Stimulated activated CD8-positive, alpha-beta memory T cell treated with anti-CD3 and anti-CD28 coated beads, Interleukin-12 subunit alpha, Interleukin-12 subunit beta, amount 100 ng/mL, for 1 hour (primary cell): ENCODE results near the gene VARS1.
"Not testable (repeated sequence)": the region's sequence is repeated elsewhere in the genome, so short reads cannot be mapped to it uniquely, and the experiment has no call there.

Source experiments
- DNase-seq: peaks from one replicate; pipeline ENCODE4 v3.0.0-alpha.2; 2020; ENCODE audit warnings: low read depth

The VARS1 gene

DNA sequence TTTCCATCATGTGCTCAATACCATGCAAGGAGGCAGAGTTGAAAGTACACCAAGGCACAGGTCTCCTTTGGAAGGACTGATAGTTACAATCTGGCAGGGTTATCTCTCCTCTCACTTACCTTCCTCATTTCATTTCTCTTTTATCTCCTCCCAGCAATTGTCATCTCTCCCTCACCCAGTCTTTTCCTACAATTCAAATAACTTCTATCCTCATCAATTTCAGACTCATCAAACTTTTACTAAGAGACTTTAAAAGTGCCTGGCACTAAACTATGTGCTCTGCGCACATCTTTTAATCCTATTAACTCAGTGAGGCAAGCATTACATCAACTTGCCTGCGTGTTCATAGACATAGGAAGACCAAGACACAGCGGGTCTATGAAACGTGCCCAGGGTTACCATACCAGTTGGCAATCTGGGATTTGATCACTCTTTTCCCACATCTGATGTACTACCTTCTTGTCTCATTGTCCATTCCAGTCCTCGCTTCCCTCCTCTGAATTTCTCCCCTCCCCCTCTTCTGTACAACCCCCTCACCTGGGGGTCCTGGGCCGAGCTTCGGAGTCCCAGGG lies 1.2 kb downstream of the VARS1 start:
- DNase-seq = no peak

DNA sequence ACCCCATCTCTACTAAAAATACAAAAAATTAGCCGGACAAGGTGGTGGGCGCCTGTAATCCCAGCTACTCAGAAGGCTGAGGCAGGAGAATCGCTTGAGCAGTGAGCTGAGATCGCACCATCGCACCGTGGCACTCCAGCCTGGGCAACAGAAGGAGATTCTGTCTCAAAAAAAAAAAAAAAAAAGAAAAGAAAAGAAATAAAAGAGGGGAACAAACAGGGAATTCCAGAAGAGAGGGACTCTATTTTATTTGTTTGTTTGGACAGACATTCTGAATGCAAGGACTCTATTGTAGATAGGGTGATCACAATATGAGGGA lies 1.7 kb downstream of the VARS1 start:
- DNase-seq = not testable (repeated sequence)

DNA sequence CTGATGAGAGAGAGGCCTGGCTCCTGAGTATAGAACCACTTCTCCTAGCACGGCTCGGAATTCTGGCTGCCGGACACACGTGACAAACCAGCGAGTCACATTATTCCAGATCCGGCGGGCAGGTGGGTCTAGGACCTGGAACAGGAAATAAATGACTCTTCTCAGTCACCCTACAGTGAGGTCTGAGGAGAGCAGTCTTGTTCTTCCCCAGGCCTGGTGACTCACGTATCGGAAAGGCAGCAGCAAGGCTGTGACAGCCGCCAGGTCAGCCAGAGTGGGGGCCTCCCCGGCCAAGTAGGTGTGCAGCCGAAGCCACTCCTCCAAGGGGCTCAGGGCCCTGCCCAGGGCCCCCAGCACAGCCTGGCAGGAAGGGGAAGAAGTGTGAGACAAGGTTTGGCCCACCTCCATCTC lies 2.8 kb downstream of the VARS1 start:
- DNase-seq = no peak

DNA sequence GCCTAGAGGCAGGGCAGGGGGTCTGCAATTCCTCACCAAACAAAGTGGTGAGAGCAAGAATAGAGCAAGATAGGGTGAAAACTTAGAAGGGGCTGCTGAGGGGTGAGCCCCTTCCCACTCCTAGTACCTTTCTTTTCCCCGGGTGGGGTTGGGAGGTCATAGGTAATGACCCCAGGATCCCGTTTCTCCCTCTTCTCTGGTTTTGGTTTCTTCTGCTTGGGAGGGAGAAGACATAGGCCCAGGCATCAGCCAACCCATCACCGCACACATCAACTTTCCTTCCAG lies 3.5 kb downstream of the VARS1 start:
- no peak for DNase-seq

DNA sequence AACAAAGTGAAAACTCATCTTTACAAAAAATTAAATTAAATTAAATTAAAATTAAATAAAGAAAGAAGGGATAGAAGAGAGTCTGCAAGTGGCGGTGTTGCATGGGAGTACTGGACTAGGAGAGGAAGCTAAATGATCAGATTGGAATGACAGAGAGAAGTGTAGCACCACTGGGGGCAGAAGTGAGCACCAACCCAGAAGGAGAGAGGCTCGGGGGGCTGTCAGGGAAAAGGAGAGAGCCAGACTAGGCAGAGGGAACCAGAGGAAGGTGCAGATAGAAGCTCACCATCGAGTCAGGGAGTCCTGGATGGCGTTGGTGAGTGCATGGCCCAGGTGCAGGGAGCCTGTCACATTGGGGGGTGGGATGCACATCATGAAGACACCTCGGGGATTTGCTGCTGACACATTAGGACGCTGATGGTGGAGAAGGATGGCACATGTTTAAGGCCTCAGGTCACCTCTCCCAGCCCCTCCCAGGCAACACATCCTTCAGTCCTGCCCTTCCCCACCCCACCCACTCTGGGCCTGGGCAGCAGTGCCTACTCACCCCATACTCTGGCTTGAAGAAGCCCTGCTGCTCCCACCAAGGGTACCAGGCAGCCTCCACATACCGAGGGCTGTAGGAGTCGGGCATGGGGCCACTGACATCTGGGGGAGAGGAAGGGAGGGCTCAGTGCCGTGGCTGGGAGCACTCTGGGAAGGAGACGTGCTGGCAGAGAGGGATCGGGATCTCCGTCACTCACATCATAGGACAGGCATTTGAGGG lies 4.0 kb downstream of the VARS1 start:
- DNase-seq = no peak

DNA sequence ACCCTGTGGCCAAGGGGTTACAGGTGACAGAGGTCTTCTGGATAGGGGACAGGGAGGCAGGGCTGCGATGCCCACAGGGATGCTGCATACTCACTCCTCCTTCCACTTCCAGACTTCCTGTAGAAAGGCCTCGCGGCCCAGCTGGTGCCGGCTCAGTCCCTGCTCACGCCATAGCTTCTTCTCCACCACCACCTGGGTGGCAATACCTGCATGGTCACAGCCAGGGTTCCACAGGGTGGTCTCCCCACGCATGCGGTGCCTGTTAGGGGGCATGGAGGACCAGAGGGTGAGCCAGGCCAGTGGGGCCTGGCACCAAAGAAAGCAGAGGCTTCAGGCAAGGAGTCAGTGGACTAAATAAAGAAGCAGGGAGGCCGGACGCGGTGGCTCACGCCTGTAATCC lies 10.1 kb downstream of the VARS1 start:
- no peak for DNase-seq

DNA sequence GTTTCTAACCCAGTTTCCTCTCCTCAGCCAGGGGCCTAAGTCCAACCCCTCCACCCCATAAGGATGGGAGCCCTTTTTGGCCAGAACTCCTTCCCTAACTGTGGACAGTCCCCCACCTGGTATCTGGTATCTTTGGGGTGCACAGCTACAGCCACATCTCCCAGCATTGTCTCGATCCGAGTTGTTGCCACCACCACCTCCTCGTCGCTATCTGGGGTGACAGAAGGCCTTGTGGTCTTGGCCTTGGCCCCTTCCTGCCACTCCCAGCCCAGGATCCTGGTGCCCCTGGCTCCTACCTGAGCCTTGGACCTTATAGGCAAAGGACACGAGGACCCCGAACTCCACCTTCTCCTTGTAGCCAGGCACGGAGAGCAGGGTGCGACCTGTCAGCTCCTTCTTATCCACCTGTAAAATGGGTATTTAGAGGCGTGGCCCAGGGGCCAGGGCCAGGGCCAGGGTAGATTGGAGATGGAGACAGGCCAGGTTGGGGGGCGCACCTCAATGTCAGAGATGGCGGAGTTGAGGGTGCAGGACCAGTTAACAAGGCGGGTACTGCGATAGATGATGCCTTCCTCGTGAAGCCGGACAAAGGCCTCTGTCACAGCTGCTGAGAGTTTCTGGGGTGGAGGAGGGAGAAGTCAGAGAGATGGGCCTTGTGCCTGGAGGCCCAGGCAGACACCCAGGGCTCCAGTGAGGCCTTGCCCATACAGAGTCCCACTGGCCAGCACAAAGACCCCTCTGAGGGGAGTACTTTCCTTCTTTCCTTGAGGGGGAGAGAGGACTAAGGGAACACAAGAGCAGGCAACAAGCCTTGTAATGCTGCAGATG lies 11.2 kb downstream of the VARS1 start:
- no peak for DNase-seq

DNA sequence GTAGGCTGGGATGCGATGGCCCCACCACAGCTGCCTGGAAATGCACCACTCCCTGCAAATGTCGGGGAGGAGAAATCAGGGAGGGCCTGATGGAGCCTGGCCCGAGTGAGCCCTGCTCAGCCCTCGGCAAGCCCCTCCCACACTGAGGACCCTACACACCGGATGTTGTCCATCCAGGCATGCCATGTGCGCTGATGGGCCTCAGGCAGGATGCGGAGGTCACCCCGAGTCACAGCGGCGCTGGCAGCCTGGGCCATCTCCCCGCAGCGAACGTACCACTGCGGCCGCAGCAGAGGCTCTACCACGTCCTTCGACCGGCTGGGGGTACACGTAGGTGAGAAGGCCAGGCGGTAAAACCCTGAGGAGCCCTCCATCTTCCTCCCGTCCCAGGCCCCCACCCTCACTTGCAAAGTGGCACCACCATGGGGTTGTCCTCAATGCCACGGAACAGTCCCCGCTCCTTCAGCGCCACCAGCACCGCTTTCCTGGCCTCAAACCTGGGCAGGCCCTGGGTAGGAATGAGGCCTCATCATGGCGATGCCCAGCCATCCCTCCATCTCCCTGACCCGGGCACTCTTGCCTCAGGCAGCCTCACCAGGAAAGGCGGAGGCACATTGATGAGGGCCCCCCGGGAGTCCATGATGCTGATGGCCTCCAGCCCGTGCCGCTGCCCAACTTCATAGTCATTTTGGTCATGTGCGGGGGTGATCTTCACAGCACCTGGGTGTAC lies 13.3 kb downstream of the VARS1 start:
- no peak for DNase-seq

DNA sequence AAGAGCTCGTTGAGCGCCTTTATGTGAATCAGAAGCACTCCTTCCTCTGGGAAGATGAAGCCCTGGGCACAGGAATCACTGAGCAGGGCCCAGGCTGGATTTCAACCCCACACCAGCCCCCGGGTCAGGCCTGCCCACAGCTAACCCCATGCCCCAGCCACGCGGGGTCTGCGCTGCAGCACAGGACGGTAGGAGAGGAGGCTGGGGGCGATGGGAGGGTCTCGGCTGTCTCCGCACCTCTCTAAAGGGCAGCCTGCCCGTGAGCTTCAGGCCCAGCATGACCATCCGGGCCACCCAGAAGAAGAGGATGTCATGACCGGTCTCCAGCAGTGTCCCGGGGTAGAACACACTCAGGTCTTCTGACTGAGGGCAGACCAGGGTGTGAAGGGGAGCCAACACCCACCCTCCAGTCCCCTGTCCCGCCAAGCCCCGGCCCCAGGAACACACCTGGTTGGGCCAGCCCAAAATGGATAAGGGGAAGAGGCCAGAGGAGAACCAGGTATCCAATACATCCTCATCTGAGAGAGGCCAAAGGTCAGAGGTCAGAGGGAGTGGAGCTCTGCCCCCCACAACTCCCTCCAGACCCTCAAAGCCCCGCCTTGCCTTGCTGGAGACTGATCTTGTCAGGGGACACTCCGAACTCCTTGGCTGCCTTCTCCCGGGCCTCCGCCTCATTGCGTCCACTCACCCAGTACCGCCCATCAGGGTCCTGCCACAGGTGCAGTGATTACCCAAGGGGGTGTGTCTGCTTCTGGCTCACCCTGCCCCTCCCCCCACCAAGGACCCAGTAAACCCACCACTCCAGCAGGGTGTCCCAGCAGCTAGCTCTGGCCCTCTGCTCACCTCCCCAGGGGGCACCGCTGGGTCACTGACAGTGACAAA lies 14.1 kb downstream of the VARS1 start:
- no peak for DNase-seq

DNA sequence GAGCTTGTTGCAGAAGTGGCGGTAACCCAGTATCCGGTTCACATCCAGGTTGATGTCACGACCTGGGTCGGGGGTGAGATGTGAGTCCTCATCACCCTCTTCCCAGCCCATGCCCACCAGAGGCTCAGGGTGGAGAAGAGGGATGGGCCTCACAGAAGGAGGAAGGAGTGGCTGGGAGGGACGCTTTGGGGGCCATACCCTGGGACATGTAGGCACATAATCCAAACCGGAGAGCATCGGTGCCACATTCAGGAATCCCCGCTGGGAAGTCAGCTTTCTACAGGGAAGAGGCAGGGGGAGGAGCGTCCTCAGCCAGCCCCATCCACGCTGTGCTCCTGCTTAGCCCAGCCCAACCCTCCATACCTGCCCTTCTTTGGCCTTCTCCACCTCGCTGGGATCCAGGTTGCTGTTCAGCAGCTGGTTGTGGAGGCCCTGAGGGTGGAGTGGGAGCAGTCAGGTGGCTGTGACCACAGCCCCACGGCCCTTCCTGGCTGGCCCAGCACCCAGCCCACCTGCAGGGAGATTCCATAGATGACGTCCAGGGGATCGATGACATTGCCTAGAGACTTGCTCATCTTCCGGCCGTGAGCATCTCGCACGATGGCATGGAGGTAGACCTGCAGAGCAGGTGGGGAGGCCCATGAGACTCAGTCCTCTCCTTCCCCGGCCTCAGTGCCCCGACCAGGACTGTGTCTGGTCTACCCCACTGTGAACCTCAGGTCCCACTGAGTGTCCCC lies 14.9 kb downstream of the VARS1 start:
- DNase-seq = no peak

DNA sequence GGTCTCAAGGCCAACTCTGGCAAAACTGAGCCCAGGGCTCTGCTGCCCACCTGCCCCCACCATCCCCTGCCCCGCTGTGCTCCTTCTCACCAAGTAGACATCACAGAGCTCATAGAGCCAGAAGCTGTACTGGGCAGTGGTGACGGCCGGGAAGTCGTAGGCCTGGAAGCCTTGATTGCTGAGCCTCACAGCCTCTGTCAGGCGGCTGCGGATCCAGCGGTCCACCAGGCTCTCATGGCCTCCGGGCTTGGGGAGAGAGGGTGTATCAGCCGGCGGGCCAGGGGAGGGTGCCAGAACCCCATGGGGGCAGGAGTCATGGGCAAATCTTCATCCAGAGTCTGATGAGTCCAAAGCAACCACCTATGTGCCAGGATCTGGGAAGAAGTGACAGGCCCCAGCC lies 15.6 kb downstream of the VARS1 start:
- no peak for DNase-seq

DNA sequence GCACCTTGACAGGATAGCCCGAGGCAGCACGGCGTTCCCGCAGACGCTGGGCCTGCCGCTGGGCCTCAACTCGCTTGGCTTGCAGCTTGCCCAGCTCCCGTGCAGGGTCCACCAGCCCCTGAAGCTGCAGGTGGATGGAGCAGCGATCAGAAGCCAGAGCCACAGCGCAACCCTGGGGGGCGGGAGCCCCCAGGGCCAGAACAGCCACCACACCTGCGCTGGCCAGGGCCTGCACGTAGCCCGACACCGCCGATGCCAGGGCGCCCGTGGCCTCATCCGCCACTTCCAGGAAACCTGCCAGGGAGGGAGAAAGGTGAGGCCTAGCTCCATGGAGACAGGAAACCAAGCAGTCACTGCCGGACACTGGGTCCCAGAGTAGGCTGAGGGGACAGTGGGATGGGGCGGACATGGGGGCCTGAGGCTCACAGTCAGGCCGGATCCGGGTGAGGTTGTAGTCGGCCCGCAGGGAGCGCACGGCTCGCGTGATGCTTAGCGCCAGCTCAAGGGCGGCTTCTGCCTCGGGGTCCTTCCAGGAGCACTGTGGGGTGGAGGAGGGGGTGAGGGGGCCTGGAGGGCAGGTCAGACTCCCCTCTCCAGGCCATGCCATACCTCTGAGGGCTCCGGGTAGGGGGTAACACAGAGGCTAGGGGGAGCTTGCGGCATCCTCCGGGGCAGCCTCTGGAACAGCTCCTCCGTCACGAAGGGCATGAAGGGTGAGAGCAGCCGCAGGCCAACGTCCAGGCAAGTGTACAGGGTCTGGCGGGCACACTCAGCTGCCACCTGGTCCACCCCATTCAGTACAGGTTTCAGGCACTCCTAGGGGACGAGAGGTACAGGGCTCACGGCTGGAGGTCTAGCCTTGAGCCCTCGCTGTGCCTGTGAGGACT lies 16.3 kb downstream of the VARS1 start:
- DNase-seq = no peak

DNA sequence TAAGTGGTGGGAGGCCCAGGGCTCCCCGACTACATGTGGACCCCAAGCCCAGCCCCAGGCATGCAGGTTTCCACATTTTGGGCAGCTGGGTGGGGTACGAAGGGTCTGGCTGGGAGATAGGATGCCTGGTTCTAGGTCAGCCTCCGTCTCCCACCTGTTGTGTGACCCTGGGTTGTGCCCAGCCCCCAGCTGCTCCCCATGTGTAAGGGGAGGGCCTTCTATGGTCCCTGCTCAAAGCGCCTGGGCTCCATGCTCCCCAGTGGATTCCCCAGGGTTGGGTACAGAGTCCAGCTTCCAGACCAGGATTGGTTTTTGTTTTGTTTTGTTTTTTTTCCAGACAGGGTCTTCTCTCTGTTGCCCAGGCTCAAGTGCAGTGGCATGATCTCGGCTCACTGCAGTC lies 17.4 kb downstream of the VARS1 start:
- DNase-seq = no peak

DNA sequence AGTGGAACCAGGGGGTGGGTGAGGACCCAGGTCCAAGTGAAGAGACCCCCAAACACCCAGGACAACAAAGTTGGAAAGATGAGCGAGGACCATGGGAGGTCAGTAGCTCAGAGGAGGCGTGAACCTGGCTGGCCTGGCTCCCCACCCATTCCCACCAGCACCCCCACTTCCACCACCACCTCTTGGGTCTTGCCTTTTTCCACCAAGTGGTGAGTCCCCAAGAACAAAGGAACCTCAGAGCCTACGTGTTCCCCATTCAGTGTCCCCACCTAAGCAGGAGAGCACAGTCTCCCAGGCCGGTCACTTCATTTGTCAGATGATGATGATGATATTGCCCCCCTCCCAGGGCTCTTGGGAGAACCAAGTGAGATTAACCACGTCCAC lies 17.9 kb downstream of the VARS1 start:
- DNase-seq = no peak

DNA sequence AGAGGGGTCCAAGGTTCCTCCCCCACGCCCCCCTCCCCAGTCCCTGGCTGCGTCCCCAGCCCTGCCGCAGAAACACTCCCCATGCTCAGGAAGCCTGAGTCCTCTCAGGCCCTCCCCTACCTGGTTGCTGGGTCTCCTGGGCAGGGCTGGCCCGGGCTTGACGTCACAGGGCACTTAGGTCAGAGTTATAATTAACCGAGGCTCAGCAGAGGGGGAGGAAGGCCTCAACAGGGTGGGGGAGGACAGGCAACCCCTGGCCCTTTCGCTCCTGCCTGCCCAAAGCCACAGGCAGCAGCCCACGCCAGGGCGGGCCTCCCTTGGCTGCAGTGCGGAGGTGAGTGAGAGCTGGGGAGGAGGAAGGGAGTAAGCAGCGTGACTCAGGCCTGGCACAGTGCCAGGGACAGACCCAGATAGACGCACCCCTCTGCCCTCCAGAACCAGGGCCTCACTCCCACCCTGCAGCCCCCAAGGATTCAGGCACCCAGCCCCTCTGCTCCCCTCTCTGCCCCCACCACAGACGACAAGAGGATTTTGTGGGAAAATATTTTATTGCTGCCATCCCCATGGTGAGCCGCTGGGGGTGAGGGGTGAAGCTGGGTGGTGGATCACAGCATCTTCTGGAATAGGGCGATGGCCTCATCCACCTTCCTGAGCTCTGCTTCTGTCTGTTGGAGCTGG lies 18.4 kb downstream of the VARS1 start, which contains the start of gene VWA7:
VWA7 (minus strand) TSS at position 340 of the 678 bp plus-strand sequence. CDS start 549 bp downstream, outside the sequence.
- DNase-seq = peak; percentile 48

DNA sequence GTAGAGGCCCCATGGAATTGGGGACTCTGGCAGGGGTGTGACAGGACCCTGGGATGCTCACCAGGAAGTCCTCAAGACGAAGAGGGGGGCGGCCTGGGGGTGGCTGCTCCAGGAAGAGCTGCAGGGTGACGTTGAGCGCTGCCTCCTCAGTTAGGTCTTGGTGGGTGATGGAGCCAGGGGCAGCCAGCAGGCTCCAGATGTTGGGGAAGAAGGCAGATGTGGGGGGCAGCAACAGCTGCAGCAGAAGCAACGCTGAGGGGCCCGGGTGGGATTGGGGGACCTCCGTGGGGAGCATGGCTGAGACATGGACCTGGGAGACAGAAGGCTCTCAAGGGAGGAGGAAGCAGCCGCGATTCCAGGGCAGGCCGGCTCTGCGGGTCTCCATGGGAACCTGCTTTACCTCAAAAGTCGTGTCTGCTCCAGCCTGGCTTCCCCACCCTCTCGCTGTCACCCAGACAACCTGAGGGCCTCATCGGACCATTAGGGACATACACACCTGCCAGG lies 19.0 kb downstream of the VARS1 start:
- no peak for DNase-seq

DNA sequence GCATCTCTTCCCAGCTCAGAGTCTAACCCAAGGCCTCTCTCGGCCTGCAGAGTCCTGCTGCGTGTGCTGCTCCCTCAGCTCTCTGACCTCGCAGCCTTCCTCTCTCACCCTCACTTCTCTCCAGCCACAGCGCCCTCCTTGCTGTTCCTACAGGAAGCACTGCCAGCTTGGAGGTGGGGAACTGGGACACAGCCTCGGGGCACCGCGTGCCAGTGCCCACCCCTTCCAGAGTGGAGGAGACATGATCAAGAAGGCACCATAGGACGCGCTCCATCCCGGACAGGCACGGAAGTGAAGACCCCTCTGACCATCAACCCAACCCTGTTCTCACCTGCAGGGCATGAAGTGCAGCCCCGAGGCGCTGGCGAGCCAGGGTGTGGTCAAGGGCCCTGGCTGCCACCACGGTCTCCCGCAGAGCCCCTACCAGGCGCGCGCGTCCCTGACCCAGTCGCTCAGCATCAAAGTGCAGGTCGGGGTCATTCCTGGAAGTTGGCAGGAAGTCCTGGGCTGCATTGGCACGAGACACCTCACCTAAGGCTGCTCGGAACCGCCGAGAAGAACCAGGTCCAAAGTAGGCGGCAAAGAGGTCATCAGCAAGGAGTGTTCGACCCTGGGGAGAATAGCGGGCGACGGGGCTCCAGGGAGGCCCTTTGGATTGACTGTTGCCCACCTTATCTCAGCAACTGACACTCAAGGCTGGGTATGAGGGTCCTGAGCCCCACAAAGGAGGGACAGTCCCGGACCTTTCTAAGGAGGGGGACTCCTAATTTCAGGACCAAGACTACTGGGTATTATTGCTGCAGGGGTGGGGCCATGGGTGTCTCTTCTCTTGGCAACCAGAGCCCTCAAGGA lies 19.7 kb downstream of the VARS1 start:
- DNase-seq = no peak

DNA sequence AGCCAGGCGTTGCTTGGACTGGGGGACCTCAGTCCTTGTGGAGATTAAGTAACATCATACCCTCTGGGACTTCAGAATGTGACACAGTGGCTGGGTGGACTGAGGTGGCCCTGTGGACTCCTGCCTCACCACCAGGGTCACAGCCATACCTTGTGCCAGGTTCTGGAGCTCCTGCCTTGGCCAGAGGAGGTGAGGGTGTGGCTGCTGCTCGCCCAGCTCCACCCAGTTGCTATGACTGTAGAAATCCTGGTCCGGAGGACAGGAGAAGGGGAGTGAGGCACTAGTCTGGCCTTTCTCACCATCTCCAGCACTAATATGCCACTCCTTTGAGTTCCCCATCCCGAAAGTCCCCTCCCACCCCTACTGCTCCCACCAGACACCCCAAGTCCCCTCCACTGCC lies 20.4 kb downstream of the VARS1 start:
- DNase-seq = no peak
